Nephron (organoid): Measurements from ENCODE around the gene GANC.
"Not testable (repeated sequence)": the region's sequence is repeated elsewhere in the genome, so short reads cannot be mapped to it uniquely, and the experiment has no call there.

Experiments used
- H3K27ac Mint-ChIP-seq, 3 experiments: 2 replicates each; pipeline ENCODE4 v1.8.0; 2020; ENCODE audit warnings: mixed read lengths in 3 of 3, mild to moderate bottlenecking in 2 of 3, moderate library complexity in 1 of 3
- H3K27me3 Mint-ChIP-seq: 2 replicates; pipeline ENCODE4 v1.8.0; 2021; ENCODE audit warnings: low read depth, mild to moderate bottlenecking, moderate library complexity, mixed read lengths
- H3K36me3 Mint-ChIP-seq: 2 replicates; pipeline ENCODE4 v1.8.0; 2020; ENCODE audit warnings: low read depth, mixed read lengths
- H3K4me1 Mint-ChIP-seq: 2 replicates; pipeline ENCODE4 v1.8.0; 2020; ENCODE audit warnings: mixed read lengths
- H3K4me3 Mint-ChIP-seq, 3 experiments: 2 replicates each; pipeline ENCODE4 v1.8.0; 2020; ENCODE audit warnings: mild to moderate bottlenecking in 3 of 3, mixed read lengths in 3 of 3, moderate library complexity in 2 of 3
- H3K9me3 Mint-ChIP-seq: 2 replicates; pipeline ENCODE4 v1.8.0; 2020; ENCODE audit warnings: mixed read lengths
- TF ChIP-seq, protein P1 (sequence below), 3 experiments: fragments of 200-600 bp; sonication (generic); IDR thresholded peaks; one replicate each; pipeline ENCODE4 v1.5.0; 2021; ENCODE audit warnings: antibody characterized with exemption in 3 of 3; ENCODE audit not compliant: unreplicated experiment in 3 of 3

Gene GANC

DNA sequence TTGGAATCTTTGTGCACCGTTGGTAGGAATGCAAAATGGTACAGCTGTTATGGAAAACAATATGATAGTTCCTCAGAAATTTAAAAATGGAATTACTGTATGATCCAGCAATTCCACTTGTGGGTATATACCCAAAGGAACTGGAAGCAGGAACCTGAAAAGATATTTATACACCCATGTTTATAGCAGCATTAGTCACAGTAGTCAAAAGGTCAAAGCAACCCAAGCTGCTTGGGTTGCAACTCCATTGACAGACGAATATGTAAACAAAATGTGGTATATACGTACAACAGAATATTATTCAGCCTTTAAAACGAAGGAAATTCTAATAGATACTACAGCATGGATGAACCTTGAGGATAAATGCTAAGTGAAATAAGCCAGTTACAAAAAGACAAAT, 51.3 kb downstream of the GANC start:
- Mint-ChIP-seq H3K27ac (no peak overlapping the region), H3K36me3 (peaks cover 4% of the 10 kb centered on the region), H3K27me3 (no peaks in the 10 kb centered on the region), H3K9me3 (no peaks in the 10 kb centered on the region), H3K4me1 (peaks cover 17% of the 10 kb centered on the region), H3K4me3 (no peak overlapping the region)
- TF ChIP-seq, protein P1, sequence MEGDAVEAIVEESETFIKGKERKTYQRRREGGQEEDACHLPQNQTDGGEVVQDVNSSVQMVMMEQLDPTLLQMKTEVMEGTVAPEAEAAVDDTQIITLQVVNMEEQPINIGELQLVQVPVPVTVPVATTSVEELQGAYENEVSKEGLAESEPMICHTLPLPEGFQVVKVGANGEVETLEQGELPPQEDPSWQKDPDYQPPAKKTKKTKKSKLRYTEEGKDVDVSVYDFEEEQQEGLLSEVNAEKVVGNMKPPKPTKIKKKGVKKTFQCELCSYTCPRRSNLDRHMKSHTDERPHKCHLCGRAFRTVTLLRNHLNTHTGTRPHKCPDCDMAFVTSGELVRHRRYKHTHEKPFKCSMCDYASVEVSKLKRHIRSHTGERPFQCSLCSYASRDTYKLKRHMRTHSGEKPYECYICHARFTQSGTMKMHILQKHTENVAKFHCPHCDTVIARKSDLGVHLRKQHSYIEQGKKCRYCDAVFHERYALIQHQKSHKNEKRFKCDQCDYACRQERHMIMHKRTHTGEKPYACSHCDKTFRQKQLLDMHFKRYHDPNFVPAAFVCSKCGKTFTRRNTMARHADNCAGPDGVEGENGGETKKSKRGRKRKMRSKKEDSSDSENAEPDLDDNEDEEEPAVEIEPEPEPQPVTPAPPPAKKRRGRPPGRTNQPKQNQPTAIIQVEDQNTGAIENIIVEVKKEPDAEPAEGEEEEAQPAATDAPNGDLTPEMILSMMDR (IDR thresholded peaks at IDR 0.05; ENCODE audit: unreplicated experiment in 3 of 3): no peak

DNA sequence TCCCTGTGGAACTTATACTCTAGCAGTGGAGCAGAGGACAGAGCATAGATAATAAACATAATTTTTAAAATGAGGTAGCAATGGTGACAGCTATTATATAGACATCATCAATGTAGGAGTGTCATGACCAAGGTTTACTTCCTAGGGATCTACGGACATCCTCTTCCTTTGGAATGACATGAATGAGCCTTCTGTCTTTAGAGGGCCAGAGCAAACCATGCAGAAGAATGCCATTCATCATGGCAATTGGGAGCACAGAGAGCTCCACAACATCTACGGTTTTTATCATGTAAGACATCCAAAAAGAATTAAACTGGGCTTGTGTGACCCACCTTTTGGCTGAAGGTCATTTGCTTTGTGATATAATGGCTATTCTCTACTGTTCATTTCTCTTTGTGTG, 56.2 kb downstream of the GANC start:
- Mint-ChIP-seq H3K27ac (no peak overlapping the region), H3K36me3 (peaks cover 4% of the 10 kb centered on the region), H3K27me3 (no peaks in the 10 kb centered on the region), H3K9me3 (no peaks in the 10 kb centered on the region), H3K4me3 (no peak overlapping the region), H3K4me1 (peaks cover 17% of the 10 kb centered on the region)
- TF ChIP-seq, protein P1 (IDR thresholded peaks at IDR 0.05; ENCODE audit: unreplicated experiment in 3 of 3): no peak

DNA sequence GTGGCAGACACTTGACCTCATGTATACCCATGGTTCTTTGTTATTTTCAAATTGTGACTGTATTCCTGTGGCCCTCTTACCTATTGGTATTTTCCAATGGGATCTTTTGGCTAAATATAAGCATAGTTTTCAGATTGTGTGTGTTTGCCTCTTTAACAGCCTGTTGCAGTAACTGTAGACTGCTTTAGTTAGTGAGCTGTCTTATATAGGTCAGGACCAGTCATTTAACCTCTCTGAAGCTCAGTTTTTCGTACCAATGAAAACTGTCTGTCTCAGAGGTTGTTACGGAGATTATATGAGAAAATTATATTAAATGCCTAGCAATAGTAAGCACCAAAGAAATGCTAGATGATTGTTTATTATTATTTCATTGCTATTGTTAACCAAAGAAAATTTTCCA, 57.0 kb downstream of the GANC start:
- TF ChIP-seq, protein P1 (IDR thresholded peaks at IDR 0.05; ENCODE audit: unreplicated experiment in 3 of 3): no peak

DNA sequence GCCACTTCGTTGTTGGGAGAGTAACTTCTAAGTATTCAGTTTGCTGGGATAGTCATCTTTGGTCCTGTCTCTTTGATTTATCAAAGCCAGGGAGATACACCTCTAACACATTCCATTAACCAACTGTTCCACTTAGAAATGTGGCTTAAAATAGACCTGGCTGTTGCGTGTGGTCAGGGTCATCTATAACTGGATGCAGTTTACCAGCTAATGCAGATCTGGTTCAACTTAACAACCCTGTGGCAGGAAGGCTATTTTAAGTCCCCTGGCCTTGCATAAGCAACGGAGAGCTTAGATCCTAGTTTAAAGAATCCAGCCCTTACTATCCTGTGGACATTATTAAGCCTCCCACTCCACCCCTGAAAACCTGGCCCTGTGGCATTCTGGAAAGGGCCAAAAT, 58.2 kb downstream of the GANC start:
- TF ChIP-seq, protein P1 (IDR thresholded peaks at IDR 0.05; ENCODE audit: unreplicated experiment in 3 of 3): no peak
- Mint-ChIP-seq H3K4me3 (peak overlapping the region in 1 of 3 experiments; percentile 36), H3K27me3 (no peaks in the 10 kb centered on the region), H3K9me3 (peaks cover 13% of the 10 kb centered on the region), H3K36me3 (peaks cover 17% of the 10 kb centered on the region), H3K27ac (peak overlapping the region in 2 of 3 experiments; percentile 10 to 53), H3K4me1 (peaks cover 15% of the 10 kb centered on the region)

More for the DNA sequence above, 57.0 kb downstream of the GANC start:
- Mint-ChIP-seq H3K9me3 (peaks cover 4% of the 10 kb centered on the region), H3K4me1 (peaks cover 13% of the 10 kb centered on the region), H3K27ac (no peak overlapping the region), H3K4me3 (no peak overlapping the region), H3K36me3 (peaks cover 9% of the 10 kb centered on the region), H3K27me3 (no peaks in the 10 kb centered on the region)

DNA sequence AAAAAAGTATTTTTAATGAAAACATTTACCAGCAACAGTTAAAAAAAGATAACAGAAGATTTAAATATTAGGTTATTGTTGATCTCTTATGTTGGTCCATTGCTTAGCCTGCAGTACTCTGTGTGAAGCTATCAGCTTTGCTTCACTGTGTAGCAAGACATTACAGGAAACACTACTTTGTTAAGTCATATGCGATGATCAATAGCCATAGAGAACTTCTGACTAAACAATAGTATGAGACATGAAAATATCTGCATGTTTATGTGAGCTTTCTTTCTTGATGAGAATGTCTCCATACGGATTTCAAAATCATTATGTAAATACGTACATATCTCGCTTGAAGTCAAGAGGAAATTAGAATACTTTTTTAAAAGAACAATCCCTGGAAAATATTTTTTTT, 59.3 kb downstream of the GANC start:
- peaks cover 19% of the 10 kb centered on the region for H3K4me1 Mint-ChIP-seq
- H3K27ac Mint-ChIP-seq: no peak overlapping the region
- H3K4me3 Mint-ChIP-seq: no peak overlapping the region
- TF ChIP-seq, protein P1 (IDR thresholded peaks at IDR 0.05; ENCODE audit: unreplicated experiment in 3 of 3): no peak
- peaks cover 17% of the 10 kb centered on the region for H3K36me3 Mint-ChIP-seq
- H3K27me3 Mint-ChIP-seq: no peaks in the 10 kb centered on the region
- peaks cover 20% of the 10 kb centered on the region for H3K9me3 Mint-ChIP-seq

DNA sequence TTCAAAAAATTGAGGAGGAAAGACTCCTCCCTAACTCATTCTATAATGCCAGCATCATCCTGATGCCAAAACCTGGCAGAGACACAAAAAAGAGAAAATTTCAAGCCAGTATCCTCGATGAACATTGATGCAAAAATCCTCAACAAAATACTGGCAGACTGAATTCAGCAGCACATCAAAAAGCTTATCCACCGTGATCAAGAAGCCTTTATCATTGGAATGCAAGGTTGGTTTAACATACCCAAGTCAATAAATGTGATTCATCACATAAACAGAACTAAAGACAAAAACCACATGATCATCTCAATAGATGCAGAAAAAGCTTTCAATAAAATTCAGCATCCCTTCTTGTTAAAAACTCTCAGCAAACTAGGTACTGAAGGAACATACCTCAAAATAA, 62.1 kb downstream of the GANC start:
- no peak overlapping the region for H3K27ac Mint-ChIP-seq

DNA sequence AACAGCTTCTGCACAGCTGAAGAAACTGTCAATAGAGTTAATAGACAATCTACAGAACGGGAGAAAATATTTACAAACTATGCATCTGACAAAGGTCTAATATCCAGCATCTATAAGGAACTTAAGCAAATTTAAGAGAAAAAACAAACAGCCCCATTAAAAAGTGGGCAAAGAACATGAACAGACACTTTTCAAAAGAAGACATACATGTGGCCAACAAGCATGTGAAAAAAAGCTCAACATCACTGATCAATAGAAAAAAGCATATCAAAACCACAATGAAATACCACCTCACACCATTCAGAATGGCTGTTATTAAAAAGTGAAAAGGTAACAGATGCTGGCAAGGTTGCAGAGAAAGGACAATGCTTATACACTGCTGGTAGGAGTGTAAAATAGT, 63.6 kb downstream of the GANC start:
- Mint-ChIP-seq H3K4me1 (peaks cover 18% of the 10 kb centered on the region), H3K9me3 (peaks cover 21% of the 10 kb centered on the region), H3K36me3 (peaks cover 17% of the 10 kb centered on the region)
- H3K4me3 Mint-ChIP-seq, H3K27me3 Mint-ChIP-seq, H3K27ac Mint-ChIP-seq: not testable (repeated sequence)

More for the DNA sequence above, 62.1 kb downstream of the GANC start:
- H3K4me1 Mint-ChIP-seq: peaks cover 27% of the 10 kb centered on the region
- peaks cover 21% of the 10 kb centered on the region for H3K9me3 Mint-ChIP-seq
- H3K36me3 Mint-ChIP-seq: peaks cover 17% of the 10 kb centered on the region
- no peaks in the 10 kb centered on the region for H3K27me3 Mint-ChIP-seq
- no peak overlapping the region for H3K4me3 Mint-ChIP-seq
- TF ChIP-seq, protein P1 (IDR thresholded peaks at IDR 0.05; ENCODE audit: unreplicated experiment in 3 of 3): no peak

DNA sequence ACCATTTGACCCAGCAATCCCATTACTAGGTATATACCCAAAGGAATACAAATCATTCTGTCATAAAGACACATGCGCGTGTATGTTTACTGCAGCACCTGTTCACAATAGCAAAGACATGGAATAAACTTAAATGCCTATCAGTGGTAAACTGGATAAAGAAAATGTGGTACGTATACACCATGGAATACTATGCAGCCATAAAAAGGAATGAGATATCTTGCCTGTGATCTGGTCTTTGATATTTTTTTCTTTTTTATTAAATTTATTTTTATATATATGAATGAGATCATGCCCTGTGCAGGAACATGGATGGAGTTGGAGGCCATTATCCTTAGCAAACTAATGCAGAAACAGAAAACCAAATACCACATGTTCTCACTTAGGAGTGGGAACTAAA, 64.1 kb downstream of the GANC start:
- H3K27ac Mint-ChIP-seq: not testable (repeated sequence)

More for the DNA sequence above, 64.1 kb downstream of the GANC start:
- peaks cover 17% of the 10 kb centered on the region for H3K36me3 Mint-ChIP-seq
- not testable (repeated sequence) for H3K4me3 Mint-ChIP-seq, H3K27me3 Mint-ChIP-seq
- peaks cover 18% of the 10 kb centered on the region for H3K4me1 Mint-ChIP-seq
- H3K9me3 Mint-ChIP-seq: peaks cover 21% of the 10 kb centered on the region
